Amygdala (tissue), 56 donors: Measurements from ENCODE around the gene KIAA1671.

Source experiments
- DNase-seq, 56 donors: peaks; one replicate each; lab custom pipeline; 2025; lab: John Stamatoyannopoulos, UW

The KIAA1671 gene

GRCh38 chr22:25105817-25106650, 153.5 kb downstream of the KIAA1671 start:
- DNase-seq, result no peak

GRCh38 chr22:25109878-25110595, 157.5 kb downstream of the KIAA1671 start:
- no peak for DNase-seq

- no peak for DNase-seq
These were observed 158.0 kb downstream of the KIAA1671 start for GRCh38 chr22:25110596-25110845.

- DNase-seq, result peak in 31 of 56 donors; percentile 7 to 71 (median 38)
These were observed 158.5 kb downstream of the KIAA1671 start for GRCh38 chr22:25110846-25111578.

- peak in 1 of 56 donors; percentile 24 for DNase-seq
These were observed 159.3 kb downstream of the KIAA1671 start for GRCh38 chr22:25111579-25112517.

GRCh38 chr22:25112538-25113253, 160.2 kb downstream of the KIAA1671 start:
- DNase-seq, result no peak

- DNase-seq, result peak in 1 of 56 donors; percentile 26
These were observed 160.8 kb downstream of the KIAA1671 start for GRCh38 chr22:25113316-25113721.

GRCh38 chr22:25114369-25115362, 162.2 kb downstream of the KIAA1671 start:
- no peak for DNase-seq

GRCh38 chr22:25119609-25120008, 167.1 kb downstream of the KIAA1671 start:
- no peak for DNase-seq

- DNase-seq, result peak in 6 of 56 donors; percentile 14 to 58 (median 31)
These were observed 167.6 kb downstream of the KIAA1671 start for GRCh38 chr22:25120093-25120561.

- DNase-seq, result no peak
These were observed 168.3 kb downstream of the KIAA1671 start for GRCh38 chr22:25120761-25121212.

GRCh38 chr22:25122136-25122764, 169.7 kb downstream of the KIAA1671 start:
- no peak for DNase-seq

GRCh38 chr22:25123677-25124076, 171.2 kb downstream of the KIAA1671 start:
- no peak for DNase-seq

GRCh38 chr22:25125693-25126357, 173.3 kb downstream of the KIAA1671 start:
- DNase-seq, result no peak

- no peak for DNase-seq
These were observed 174.0 kb downstream of the KIAA1671 start for GRCh38 chr22:25126510-25126909.

- no peak for DNase-seq
These were observed 174.8 kb downstream of the KIAA1671 start for GRCh38 chr22:25127318-25127717.

GRCh38 chr22:25130462-25130861, 177.9 kb downstream of the KIAA1671 start:
- DNase-seq, result peak in 1 of 56 donors; percentile 17
